Measurements from ENCODE around the gene R3HDM2.
"Not testable (repeated sequence)": the region's sequence is repeated elsewhere in the genome, so short reads cannot be mapped to it uniquely, and the experiment has no call there.

Gene R3HDM2

DNA sequence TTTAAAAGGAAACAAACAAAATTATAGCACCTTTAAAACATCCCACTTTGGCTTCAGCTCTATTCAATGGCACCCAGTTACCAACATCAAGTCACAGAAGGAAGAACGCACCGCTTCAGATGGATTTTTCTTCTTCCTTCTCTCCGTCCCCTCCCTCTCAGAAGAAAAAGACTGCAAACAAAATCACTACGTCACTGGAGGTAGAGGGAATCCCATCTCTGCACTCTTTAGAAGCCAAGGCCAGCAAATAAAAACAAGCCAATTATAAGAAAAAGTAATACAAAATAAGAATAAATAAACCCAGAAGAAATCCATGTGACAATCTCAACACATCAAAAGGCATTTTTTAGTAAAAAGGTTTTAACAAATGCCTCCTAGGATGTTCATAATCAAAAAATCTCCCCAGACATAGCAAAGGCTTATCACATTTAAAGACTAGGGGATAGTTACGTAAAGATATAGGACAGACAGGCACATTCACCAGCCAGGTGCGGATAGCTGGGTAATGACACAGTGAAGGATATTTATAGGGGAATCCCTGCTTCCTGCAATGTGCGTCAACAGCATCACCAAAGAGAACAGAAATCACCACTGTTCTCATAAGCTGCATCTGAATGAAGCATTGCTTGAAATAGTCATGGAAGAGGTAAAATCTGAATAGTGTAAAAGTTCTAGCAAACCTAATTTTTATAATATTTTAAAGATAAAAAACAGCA, 89.4 kb downstream of the R3HDM2 start:
- ChIA-PET CTCF (interaction anchor here (0.7 to 3.3 kb wide), 9 partner anchors 9 to 273 kb away, joined by 3 to 16 read pairs (median 9); partner anchors contain the start of gene GLI1), POLR2A (no interaction called here)
- TF ChIP-seq, protein P1, sequence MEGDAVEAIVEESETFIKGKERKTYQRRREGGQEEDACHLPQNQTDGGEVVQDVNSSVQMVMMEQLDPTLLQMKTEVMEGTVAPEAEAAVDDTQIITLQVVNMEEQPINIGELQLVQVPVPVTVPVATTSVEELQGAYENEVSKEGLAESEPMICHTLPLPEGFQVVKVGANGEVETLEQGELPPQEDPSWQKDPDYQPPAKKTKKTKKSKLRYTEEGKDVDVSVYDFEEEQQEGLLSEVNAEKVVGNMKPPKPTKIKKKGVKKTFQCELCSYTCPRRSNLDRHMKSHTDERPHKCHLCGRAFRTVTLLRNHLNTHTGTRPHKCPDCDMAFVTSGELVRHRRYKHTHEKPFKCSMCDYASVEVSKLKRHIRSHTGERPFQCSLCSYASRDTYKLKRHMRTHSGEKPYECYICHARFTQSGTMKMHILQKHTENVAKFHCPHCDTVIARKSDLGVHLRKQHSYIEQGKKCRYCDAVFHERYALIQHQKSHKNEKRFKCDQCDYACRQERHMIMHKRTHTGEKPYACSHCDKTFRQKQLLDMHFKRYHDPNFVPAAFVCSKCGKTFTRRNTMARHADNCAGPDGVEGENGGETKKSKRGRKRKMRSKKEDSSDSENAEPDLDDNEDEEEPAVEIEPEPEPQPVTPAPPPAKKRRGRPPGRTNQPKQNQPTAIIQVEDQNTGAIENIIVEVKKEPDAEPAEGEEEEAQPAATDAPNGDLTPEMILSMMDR (IDR thresholded peaks at IDR 0.05; ENCODE audit: control extremely low read depth, extremely low read depth, low read depth, missing control alignments): no peak
- no peak for DNase-seq (ENCODE audit: extremely low spot score)

DNA sequence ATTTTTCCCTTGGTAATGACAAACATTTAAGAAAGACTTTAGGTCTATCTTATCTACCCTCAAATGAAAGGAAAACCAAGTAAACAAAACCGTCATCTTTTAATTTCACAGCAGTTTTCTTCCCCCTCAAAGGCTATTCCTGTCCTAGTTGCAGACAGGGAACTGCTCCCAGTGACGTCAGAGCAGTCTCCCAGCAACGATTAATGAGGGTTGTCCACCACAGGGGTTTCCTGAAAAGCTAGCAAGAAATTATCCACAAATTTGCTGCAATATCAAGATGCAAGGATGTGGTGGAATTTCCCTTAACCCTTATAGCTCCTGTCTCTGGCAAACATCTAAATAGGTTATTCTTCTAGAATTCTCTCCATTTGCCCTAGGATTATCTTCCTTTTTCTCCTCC, 90.7 kb downstream of the R3HDM2 start:
- TF ChIP-seq, protein P1 (IDR thresholded peaks at IDR 0.05; ENCODE audit: control extremely low read depth, extremely low read depth, low read depth, missing control alignments): no peak
- POLR2A ChIA-PET: no interaction called here
- DNase-seq (ENCODE audit: extremely low spot score): no peak
- CTCF ChIA-PET: interaction anchor here (1.0 to 2.5 kb wide), 6 partner anchors 10 to 112 kb away, joined by 3 to 9 read pairs (median 4); no protein-coding TSS in a partner anchor

DNA sequence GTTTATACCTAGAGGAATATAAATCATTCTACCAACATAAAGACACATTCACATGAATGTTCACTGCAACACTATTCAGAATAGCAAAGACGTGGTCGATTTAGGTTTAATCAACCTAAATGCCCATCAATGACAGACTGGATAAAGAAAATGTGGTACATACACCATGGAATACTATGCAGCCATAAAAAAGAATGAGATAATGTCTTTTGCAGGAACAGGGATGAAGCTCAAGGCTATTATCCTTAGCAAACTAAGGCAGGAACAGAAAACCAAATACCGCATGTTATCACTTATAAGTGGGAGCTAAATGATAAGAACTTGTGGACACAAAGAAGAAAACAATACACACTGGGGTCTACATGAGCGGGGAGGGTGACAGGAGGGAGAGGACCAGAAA, 94.5 kb downstream of the R3HDM2 start:
- POLR2A ChIA-PET; DNase-seq (ENCODE audit: extremely low spot score): not testable (repeated sequence)
- CTCF ChIA-PET: interaction anchor here (0.9 to 2.2 kb wide), 3 partner anchors 29 to 123 kb away, joined by 3 to 5 read pairs (median 3); partner anchors contain the start of gene GLI1

- no peak for DNase-seq (ENCODE audit: extremely low spot score)
- ChIA-PET POLR2A (no interaction called here), CTCF (interaction anchor here (0.8 to 1.8 kb wide), 3 partner anchors 18 to 77 kb away, joined by 3 to 7 read pairs (median 3); no protein-coding TSS in a partner anchor)
- TF ChIP-seq, protein P1 (IDR thresholded peaks at IDR 0.05; ENCODE audit: control extremely low read depth, extremely low read depth, low read depth, missing control alignments): no peak
These were observed 96.6 kb downstream of the R3HDM2 start for GRCh38 chr12:57334219-57334618.

DNA sequence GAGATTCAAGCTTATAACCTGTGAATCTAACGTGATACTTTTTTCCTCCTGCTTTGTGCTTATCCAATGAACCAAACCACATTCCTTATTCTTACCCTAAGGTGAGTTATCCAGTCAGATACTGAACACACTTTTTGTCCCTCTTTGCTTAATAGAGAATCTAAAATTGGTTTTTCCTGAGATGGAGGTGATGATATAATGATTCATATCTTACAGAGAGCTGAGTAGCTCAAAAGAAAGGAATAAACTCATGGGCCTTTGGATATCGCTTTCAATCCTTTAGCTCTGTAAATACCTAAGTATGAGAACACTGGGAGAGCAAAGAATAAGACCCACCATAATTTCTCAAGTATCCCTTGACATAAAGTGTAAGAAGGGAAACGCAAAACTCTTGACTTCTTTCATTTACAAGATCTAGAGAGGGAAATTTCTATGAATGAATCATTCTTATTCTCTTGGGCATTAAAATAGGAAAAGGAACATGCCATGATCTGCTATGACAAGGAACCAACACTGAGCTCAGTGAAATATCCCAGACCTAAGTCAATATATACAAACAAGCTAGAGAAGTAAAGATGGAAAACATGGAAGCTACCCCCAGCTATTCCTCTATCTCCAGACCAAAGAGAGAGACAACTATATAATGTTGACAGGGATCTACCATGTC, 98.1 kb downstream of the R3HDM2 start:
- DNase-seq (ENCODE audit: extremely low spot score): no peak
- CTCF ChIA-PET: interaction anchor here (1.1 to 1.9 kb wide), 7 partner anchors 9 to 120 kb away, joined by 3 to 10 read pairs (median 5); no protein-coding TSS in a partner anchor
- TF ChIP-seq, protein P1 (IDR thresholded peaks at IDR 0.05; ENCODE audit: control extremely low read depth, extremely low read depth, low read depth, missing control alignments): no peak
- POLR2A ChIA-PET: no interaction called here

- no peak for DNase-seq (ENCODE audit: extremely low spot score)
- ChIA-PET CTCF (interaction anchor here (1.1 kb wide), 1 partner anchor 9 kb away, joined by 3 read pairs; no protein-coding TSS in a partner anchor), POLR2A (no interaction called here)
- TF ChIP-seq, protein P1 (IDR thresholded peaks at IDR 0.05; ENCODE audit: control extremely low read depth, extremely low read depth, low read depth, missing control alignments): no peak
These were observed 99.9 kb downstream of the R3HDM2 start for GRCh38 chr12:57330992-57331391.

DNA sequence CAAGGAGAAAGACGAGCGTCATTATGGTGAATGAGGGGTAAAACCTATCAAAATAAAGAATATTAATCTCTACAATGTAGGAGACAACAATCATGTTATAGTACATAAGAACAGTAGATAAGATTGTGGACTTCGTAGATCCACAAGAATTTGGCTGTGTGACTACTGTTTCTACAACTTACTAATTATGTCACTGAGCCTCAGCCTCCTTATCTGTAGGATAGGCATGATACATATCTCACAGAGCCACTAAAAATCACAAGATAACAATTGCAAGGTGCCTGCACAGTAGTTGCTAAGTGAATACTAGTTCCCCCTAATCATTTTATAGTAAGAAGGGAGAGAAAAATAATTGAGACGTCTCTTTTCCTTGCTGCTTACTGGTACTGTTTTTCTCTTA, 101.6 kb downstream of the R3HDM2 start:
- POLR2A ChIA-PET: no interaction called here
- CTCF ChIA-PET: no interaction called here
- DNase-seq (ENCODE audit: extremely low spot score): no peak
- TF ChIP-seq, protein P1 (IDR thresholded peaks at IDR 0.05; ENCODE audit: control extremely low read depth, extremely low read depth, low read depth, missing control alignments): no peak

All from GM10248 (cell line).